Fibroblast of lung (primary cell): ENCODE measurements around the gene ARFGAP2. TPM values are rescaled to one million over a fixed set of nuclear protein-coding genes. Genes with fewer than 3 reads are reported as not detected.

Source experiments
- DNase-seq, 2 donors: peaks; one replicate each; pipeline versions ENCODE4 v3.0.0 to v3.0.0-alpha.2; 2010; ENCODE audit warnings: low read depth in 2 of 2
- H2AFZ ChIP-seq: 2 replicates; pipeline ENCODE4 v1.5.1; 2012; ENCODE audit warnings: low read length, control low read depth, inconsistent platforms
- H3K27ac ChIP-seq: 2 replicates; pipeline ENCODE4 v1.5.1; 2011; ENCODE audit warnings: low read length, control low read depth; ENCODE audit not compliant: insufficient read depth
- H3K27me3 ChIP-seq: 2 replicates; pipeline ENCODE4 v1.5.1; 2011; ENCODE audit warnings: mild to moderate bottlenecking, low read length; ENCODE audit not compliant: control insufficient read depth, insufficient read depth
- H3K36me3 ChIP-seq: 2 replicates; pipeline ENCODE4 v1.5.1; 2011; ENCODE audit warnings: low read length; ENCODE audit not compliant: control insufficient read depth, insufficient read depth
- H3K4me1 ChIP-seq: 2 replicates; pipeline ENCODE4 v1.5.1; 2011; ENCODE audit warnings: low read length; ENCODE audit not compliant: control insufficient read depth, insufficient read depth; ENCODE audit errors: extremely low read depth
- H3K4me2 ChIP-seq: 2 replicates; pipeline ENCODE4 v1.5.1; 2011; ENCODE audit warnings: low read length, control low read depth; ENCODE audit not compliant: insufficient read depth; ENCODE audit errors: extremely low read depth
- H3K4me3 ChIP-seq, 4 experiments: fragments of 200-600 bp in 1 of 4; sonication (generic) in 1 of 4; replicated peaks in 1 of 4; 2 replicates each; pipeline ENCODE4 v1.5.1; 2011 to 2016; ENCODE audit warnings: low read length in 4 of 4, low read depth in 3 of 4, mild to moderate bottlenecking in 3 of 4, control low read depth in 2 of 4, inconsistent platforms in 1 of 4, mixed read lengths in 1 of 4; ENCODE audit not compliant: insufficient read depth in 1 of 4; ENCODE audit errors: control extremely low read depth in 1 of 4
- H3K79me2 ChIP-seq: 2 replicates; pipeline ENCODE4 v1.5.1; 2012; ENCODE audit warnings: mild to moderate bottlenecking, low read length, inconsistent platforms; ENCODE audit not compliant: control insufficient read depth, insufficient read depth
- H3K9ac ChIP-seq: 2 replicates; pipeline ENCODE4 v1.5.1; 2011; ENCODE audit warnings: mild to moderate bottlenecking, low read length, control low read depth; ENCODE audit not compliant: insufficient read depth
- H3K9me3 ChIP-seq: 2 replicates; pipeline ENCODE4 v1.5.1; 2012; ENCODE audit warnings: low read depth, low read length; ENCODE audit not compliant: control insufficient read depth, insufficient read depth
- H4K20me1 ChIP-seq: 2 replicates; pipeline ENCODE4 v1.5.1; 2011; ENCODE audit warnings: low read length; ENCODE audit not compliant: control insufficient read depth, insufficient read depth; ENCODE audit errors: extremely low read depth
- CTCF ChIP-seq, 2 donors: IDR thresholded peaks in 1 of 2; conservative IDR thresholded peaks in 1 of 2; 1 replicate in 1 of 2; 2 replicates in 1 of 2; pipeline ENCODE4 v1.5.1; 2011 to 2012; ENCODE audit warnings: low read length in 2 of 2, control low read depth in 1 of 2, inconsistent platforms in 1 of 2, low read depth in 1 of 2, mild to moderate bottlenecking in 1 of 2
- EZH2 ChIP-seq: IDR thresholded peaks from 2 replicates; pipeline ENCODE4 v1.5.1; 2012; ENCODE audit warnings: low read length, control low read depth, mild to moderate bottlenecking; ENCODE audit errors: missing control alignments
- polyA plus RNA-seq, 2 donors: library from polyadenylated mRNA; depleted of rRNA in 1 of 2; stranded (reverse) in 1 of 2; unstranded in 1 of 2; fragments of >200 nt; gene quantifications; 2 replicates each; pipeline ENCODE4 v1.2.1, GENCODE V29; 2011 to 2012; ENCODE audit warnings: missing spikeins in 1 of 2
- total RNA-seq: library from RNA; depleted of rRNA; stranded (reverse); fragments of >200 nt; gene quantifications from 2 replicates; pipeline ENCODE4 v1.2.1, GENCODE V29; 2014

ARFGAP2 gene
- total and polyA plus RNA-seq, 2 donors (not counting 1 experiment from before 2014, with no cell fraction given): 50.1 to 80.4 TPM

- H2AFZ ChIP-seq: no peak overlapping the region
- H3K79me2 ChIP-seq: peaks cover under 1% of the 10 kb centered on the region
- H3K36me3 ChIP-seq: peaks cover 28% of the 10 kb centered on the region
- no peaks in the 10 kb centered on the region for H4K20me1 ChIP-seq
- TF ChIP-seq CTCF (conservative IDR thresholded peaks at IDR 0.05 in 1 of 2, IDR thresholded peaks at IDR 0.05 in 1 of 2; ENCODE audit: low read depth in 1 of 2, low read length in 2 of 2) (no peak), EZH2 (no peak)
- no peak overlapping the region for H3K4me2 ChIP-seq
- no peak overlapping the region for H3K9ac ChIP-seq
- no peak overlapping the region for H3K27ac ChIP-seq
- H3K4me1 ChIP-seq: no peaks in the 10 kb centered on the region
- H3K27me3 ChIP-seq: no peaks in the 10 kb centered on the region
- no peaks in the 10 kb centered on the region for H3K9me3 ChIP-seq
- DNase-seq: no peak
- no peak overlapping the region for H3K4me3 ChIP-seq
Measured at GRCh38 chr11:47163193-47163592, 13.5 kb downstream of the ARFGAP2 start.

GRCh38 chr11:47162426-47162825 lies 14.3 kb downstream of the ARFGAP2 start:
- peaks cover 28% of the 10 kb centered on the region for H3K36me3 ChIP-seq
- no peaks in the 10 kb centered on the region for H3K79me2 ChIP-seq
- H4K20me1 ChIP-seq: no peaks in the 10 kb centered on the region
- H2AFZ ChIP-seq: no peak overlapping the region
- H3K4me2 ChIP-seq: no peak overlapping the region
- no peaks in the 10 kb centered on the region for H3K9me3 ChIP-seq
- H3K4me3 ChIP-seq: no peak overlapping the region
- TF ChIP-seq EZH2 (no peak), CTCF (conservative IDR thresholded peaks at IDR 0.05 in 1 of 2, IDR thresholded peaks at IDR 0.05 in 1 of 2; ENCODE audit: low read depth in 1 of 2, low read length in 2 of 2) (no peak)
- no peaks in the 10 kb centered on the region for H3K4me1 ChIP-seq
- H3K27ac ChIP-seq: no peak overlapping the region
- H3K9ac ChIP-seq: no peak overlapping the region
- no peaks in the 10 kb centered on the region for H3K27me3 ChIP-seq
- DNase-seq: no peak

- peaks cover 25% of the 10 kb centered on the region for H3K36me3 ChIP-seq
- no peak overlapping the region for H3K27ac ChIP-seq
- no peaks in the 10 kb centered on the region for H3K79me2 ChIP-seq
- H3K9ac ChIP-seq: no peak overlapping the region
- TF ChIP-seq EZH2 (no peak), CTCF (conservative IDR thresholded peaks at IDR 0.05 in 1 of 2, IDR thresholded peaks at IDR 0.05 in 1 of 2; ENCODE audit: low read depth in 1 of 2, low read length in 2 of 2) (no peak)
- H4K20me1 ChIP-seq: no peaks in the 10 kb centered on the region
- H2AFZ ChIP-seq: no peak overlapping the region
- no peak overlapping the region for H3K4me2 ChIP-seq
- peak in 1 of 2 donors; percentile 39 for DNase-seq
- H3K4me3 ChIP-seq: no peak overlapping the region
- no peaks in the 10 kb centered on the region for H3K27me3 ChIP-seq
- no peaks in the 10 kb centered on the region for H3K4me1 ChIP-seq
- H3K9me3 ChIP-seq: no peaks in the 10 kb centered on the region
Measured at GRCh38 chr11:47161890-47162289, 14.8 kb downstream of the ARFGAP2 start.
